GM23248 (cell line): ENCODE results near the gene MGAT3.

Experiments used
- EZH2 ChIP-seq: fragments of 200-600 bp; sonication (generic); IDR thresholded peaks from 2 replicates; pipeline ENCODE4 v1.6.1; 2018; ENCODE audit warnings: antibody characterized with exemption, mild to moderate bottlenecking; ENCODE audit not compliant: insufficient read depth, poor library complexity, severe bottlenecking
- EZH2phosphoT487 ChIP-seq: fragments of 200-600 bp; sonication (generic); IDR thresholded peaks from 2 replicates; pipeline ENCODE4 v1.6.1; 2018; ENCODE audit warnings: antibody characterized with exemption, moderate library complexity, mild to moderate bottlenecking, low read depth; ENCODE audit not compliant: insufficient read depth

DNA sequence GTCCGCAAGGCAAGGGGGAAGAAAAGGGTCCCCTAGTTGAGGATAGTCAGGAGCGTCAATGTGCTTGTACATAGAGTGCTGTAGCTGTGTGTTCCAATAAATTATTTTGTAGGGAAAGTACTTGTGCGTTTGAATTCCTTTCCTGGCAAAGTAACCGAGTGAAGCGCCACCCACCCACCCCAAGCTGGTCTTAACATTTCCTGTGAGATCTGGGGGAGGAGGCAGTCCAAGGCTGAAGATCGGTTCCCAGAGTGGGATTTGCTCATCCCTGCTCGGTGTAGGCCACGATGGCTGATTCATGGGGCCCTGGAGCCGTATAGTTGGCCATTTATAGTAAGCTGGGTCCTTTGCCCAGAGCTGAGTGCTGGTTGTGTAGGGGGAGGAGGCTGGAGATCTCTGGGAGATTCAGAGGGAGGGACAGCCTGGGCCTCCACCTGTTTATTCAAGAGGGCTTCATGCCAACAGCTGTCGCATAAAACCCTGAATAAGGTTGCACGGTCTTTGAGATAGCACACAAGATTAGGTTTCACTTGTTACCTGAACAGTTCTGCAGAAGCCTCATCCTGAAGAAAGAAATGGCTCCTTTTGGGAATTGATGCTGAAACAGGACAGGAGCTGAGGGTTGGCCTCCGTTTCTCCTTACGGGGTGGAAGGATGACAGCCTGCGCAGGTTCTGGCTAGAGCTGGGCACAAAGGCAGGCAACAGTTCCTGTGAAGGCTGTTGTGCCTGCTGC is 65.9 kb downstream of the MGAT3 start:
- TF ChIP-seq EZH2phosphoT487 (no peak), EZH2 (no peak)
